Measurements from ENCODE around the gene SS18L1.
A peak's percentile ranks its signal among the peaks of the same experiment; 100 is the strongest.

Gene SS18L1

GRCh38 chr20:62120365-62120762 lies 23.2 kb upstream of the SS18L1 start:
- CTCF ChIA-PET: interaction anchor here (0.9 to 2.0 kb wide), 4 partner anchors 16 to 497 kb away, joined by 3 to 10 read pairs (median 4); no protein-coding TSS in a partner anchor

GRCh38 chr20:62120990-62121775 lies 22.4 kb upstream of the SS18L1 start:
- no peak for DNase-seq (ENCODE audit: extremely low spot score)
- no peak for TF ChIP-seq CTCF (IDR thresholded peaks at IDR 0.05; ENCODE audit: control extremely low read depth, extremely low read depth, low read depth, missing control alignments)
- ChIA-PET POLR2A (interaction anchor here (0.7 to 2.5 kb wide), 3 partner anchors 21 to 55 kb away, joined by 3 to 36 read pairs (median 4); partner anchors contain the start of gene TAF4), CTCF (interaction anchor here (0.8 to 1.8 kb wide), 6 partner anchors 10 to 496 kb away, joined by 3 to 10 read pairs (median 4); no protein-coding TSS in a partner anchor)

More at GRCh38 chr20:62120365-62120762, 23.2 kb upstream of the SS18L1 start:
- POLR2A ChIA-PET: no interaction called here
- DNase-seq (ENCODE audit: extremely low spot score): no peak
- no peak for TF ChIP-seq CTCF (IDR thresholded peaks at IDR 0.05; ENCODE audit: control extremely low read depth, extremely low read depth, low read depth, missing control alignments)

GRCh38 chr20:62121776-62122653 lies 21.6 kb upstream of the SS18L1 start, which contains the start of gene LSM14B:
Gene LSM14B, plus strand, starts transcription at chr20:62122475. Its CDS starts 192 bp downstream, at chr20:62122667.
- POLR2A ChIA-PET: interaction anchor here (0.6 to 2.5 kb wide), 5 partner anchors 12 to 55 kb away, joined by 3 to 36 read pairs (median 4); partner anchors contain the start of gene TAF4
- CTCF ChIA-PET: interaction anchor here (1.0 to 1.8 kb wide), 3 partner anchors 15 to 111 kb away, joined by 4 to 10 read pairs (median 6); no protein-coding TSS in a partner anchor

GRCh38 chr20:62122654-62123449 lies 20.7 kb upstream of the SS18L1 start:
- POLR2A ChIA-PET: interaction anchor here (0.6 to 2.5 kb wide), 3 partner anchors 12 to 56 kb away, joined by 4 to 36 read pairs (median 4); partner anchors contain the start of gene TAF4
- CTCF ChIA-PET: interaction anchor here (0.8 to 5.5 kb wide), 6 partner anchors 10 to 260 kb away, joined by 3 to 19 read pairs (median 8); no protein-coding TSS in a partner anchor
- no peak for TF ChIP-seq CTCF (IDR thresholded peaks at IDR 0.05; ENCODE audit: control extremely low read depth, extremely low read depth, low read depth, missing control alignments)
- DNase-seq (ENCODE audit: extremely low spot score): peak; percentile 55

More at GRCh38 chr20:62121776-62122653, 21.6 kb upstream of the SS18L1 start, which contains the start of gene LSM14B:
- peak; percentile 99 for DNase-seq (ENCODE audit: extremely low spot score)
- no peak for TF ChIP-seq CTCF (IDR thresholded peaks at IDR 0.05; ENCODE audit: control extremely low read depth, extremely low read depth, low read depth, missing control alignments)

GRCh38 chr20:62123450-62124118 lies 20.0 kb upstream of the SS18L1 start:
- CTCF ChIA-PET: interaction anchor here (0.8 to 5.5 kb wide), 5 partner anchors 10 to 259 kb away, joined by 3 to 19 read pairs (median 10); no protein-coding TSS in a partner anchor
- TF ChIP-seq CTCF (IDR thresholded peaks at IDR 0.05; ENCODE audit: control extremely low read depth, extremely low read depth, low read depth, missing control alignments): no peak
- POLR2A ChIA-PET: interaction anchor here (2.5 kb wide), 1 partner anchor 57 kb away, joined by 36 read pairs; the partner anchor contains the start of gene TAF4
- no peak for DNase-seq (ENCODE audit: extremely low spot score)

All from GM10248 (cell line).